ENCODE measurements around the gene NTSR2. TPM values are rescaled to one million over a fixed set of nuclear protein-coding genes. Genes with fewer than 3 reads are reported as not detected.

NTSR2 gene
- total and polyA plus RNA-seq, 4 donors = not detected

GRCh38 chr2:11656252-11656651 is 13.7 kb downstream of the NTSR2 start:
- 93% methylated on average over 1 of the region's 1 CpG for WGBS
- Histone ChIP-seq H3K4me3 (ENCODE audit: low read depth in 1 of 3, low read length in 3 of 3) (no peak overlapping the region), H3K9ac (ENCODE audit: low read depth in 1 of 2, low read length in 2 of 2) (no peak overlapping the region), H3K36me3 (ENCODE audit: control insufficient read depth in 4 of 4, insufficient read depth in 3 of 4, low read depth in 1 of 4, low read length in 3 of 4) (no peaks in the 10 kb centered on the region), H3K27me3 (ENCODE audit: control insufficient read depth in 4 of 4, insufficient read depth in 4 of 4, low read length in 3 of 4) (no peaks in the 10 kb centered on the region), H3K27ac (ENCODE audit: low read depth in 1 of 2, low read length in 2 of 2) (no peak overlapping the region), H3K9me3 (ENCODE audit: control insufficient read depth in 4 of 4, low read length in 3 of 4) (no peaks in the 10 kb centered on the region), H3K4me1 (ENCODE audit: control insufficient read depth in 4 of 4, insufficient read depth in 4 of 4, low read length in 3 of 4) (no peaks in the 10 kb centered on the region)
- DNase-seq (ENCODE audit: low spot score) = no peak
- no peak for TF ChIP-seq CTCF (IDR thresholded peaks at IDR 0.05; ENCODE audit: low read depth, low read length, missing input control)
- no peak for TF ChIP-seq FOXA2 (IDR thresholded peaks at IDR 0.05)

GRCh38 chr2:11655495-11655894 is 14.5 kb downstream of the NTSR2 start:
- no peak for DNase-seq (ENCODE audit: low spot score)
- WGBS = 84% methylated on average over 4 of the region's 4 CpGs
- H3K4me3 ChIP-seq (ENCODE audit: low read depth in 1 of 3, low read length in 3 of 3) = no peak overlapping the region

More at GRCh38 chr2:11655495-11655894, 14.5 kb downstream of the NTSR2 start:
- no peaks in the 10 kb centered on the region for H3K4me1 ChIP-seq (ENCODE audit: control insufficient read depth in 4 of 4, insufficient read depth in 4 of 4, low read length in 3 of 4)
- TF ChIP-seq ZBTB33 (IDR thresholded peaks at IDR 0.05) = no peak
- TF ChIP-seq YY1 (IDR thresholded peaks at IDR 0.05) = no peak
- TF ChIP-seq ATF3 (IDR thresholded peaks at IDR 0.05) = no peak
- no peak for TF ChIP-seq RXRA (IDR thresholded peaks at IDR 0.05)
- TF ChIP-seq SP1 (IDR thresholded peaks at IDR 0.05) = no peak
- TF ChIP-seq JUND (IDR thresholded peaks at IDR 0.05) = no peak
- TF ChIP-seq FOXA1 (IDR thresholded peaks at IDR 0.05) = no peak
- TF ChIP-seq CTCF (IDR thresholded peaks at IDR 0.05; ENCODE audit: low read depth, low read length, missing input control) = no peak
- no peak for TF ChIP-seq RAD21 (IDR thresholded peaks at IDR 0.05)
- TF ChIP-seq TAF1 (conservative IDR thresholded peaks at IDR 0.05) = no peak
- TF ChIP-seq HNF4G (IDR thresholded peaks at IDR 0.05) = no peak
- TF ChIP-seq FOXA2 (IDR thresholded peaks at IDR 0.05) = no peak
- TF ChIP-seq GABPA (IDR thresholded peaks at IDR 0.05 in 1 of 2, conservative IDR thresholded peaks at IDR 0.05 in 1 of 2) = no peak
- TF ChIP-seq REST (IDR thresholded peaks at IDR 0.05) = no peak
- TF ChIP-seq NR2F2 (IDR thresholded peaks at IDR 0.05) = no peak
- no peak for TF ChIP-seq EGR1 (IDR thresholded peaks at IDR 0.05; ENCODE audit: low read depth in 2 of 2)
- no peak for TF ChIP-seq MAX (IDR thresholded peaks at IDR 0.05)
- H3K9ac ChIP-seq (ENCODE audit: low read depth in 1 of 2, low read length in 2 of 2) = no peak overlapping the region
- H3K9me3 ChIP-seq (ENCODE audit: control insufficient read depth in 4 of 4, low read length in 3 of 4) = no peaks in the 10 kb centered on the region
- no peak overlapping the region for H3K27ac ChIP-seq (ENCODE audit: low read depth in 1 of 2, low read length in 2 of 2)
- no peaks in the 10 kb centered on the region for H3K36me3 ChIP-seq (ENCODE audit: control insufficient read depth in 4 of 4, insufficient read depth in 3 of 4, low read depth in 1 of 4, low read length in 3 of 4)
- no peaks in the 10 kb centered on the region for H3K27me3 ChIP-seq (ENCODE audit: control insufficient read depth in 4 of 4, insufficient read depth in 4 of 4, low read length in 3 of 4)
